ENCODE measurements around the gene KCNK2.

DNA sequence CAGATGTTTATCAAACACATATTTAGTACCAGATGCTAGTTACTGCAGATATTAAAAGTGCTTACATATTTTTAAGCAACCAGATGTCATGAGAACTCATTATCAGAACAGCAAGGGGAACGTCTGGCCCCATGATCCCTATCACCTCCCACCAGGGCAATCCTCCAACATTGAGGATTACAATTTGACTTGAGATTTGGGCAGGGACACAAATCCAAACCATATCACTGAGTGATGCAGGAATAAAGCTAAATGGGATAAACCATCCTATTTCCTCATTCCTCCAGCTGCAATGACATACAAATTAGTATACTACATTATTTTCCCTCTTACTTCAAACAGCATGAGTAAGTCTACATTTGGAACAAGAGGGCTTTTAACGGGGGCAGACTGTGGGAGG lies 3.1 kb upstream of the KCNK2 start:
- TF ChIP-seq FOXJ3 (CRISPR knock-in tag; IDR thresholded peaks at IDR 0.05), result no peak
- TF ChIP-seq, protein P1, sequence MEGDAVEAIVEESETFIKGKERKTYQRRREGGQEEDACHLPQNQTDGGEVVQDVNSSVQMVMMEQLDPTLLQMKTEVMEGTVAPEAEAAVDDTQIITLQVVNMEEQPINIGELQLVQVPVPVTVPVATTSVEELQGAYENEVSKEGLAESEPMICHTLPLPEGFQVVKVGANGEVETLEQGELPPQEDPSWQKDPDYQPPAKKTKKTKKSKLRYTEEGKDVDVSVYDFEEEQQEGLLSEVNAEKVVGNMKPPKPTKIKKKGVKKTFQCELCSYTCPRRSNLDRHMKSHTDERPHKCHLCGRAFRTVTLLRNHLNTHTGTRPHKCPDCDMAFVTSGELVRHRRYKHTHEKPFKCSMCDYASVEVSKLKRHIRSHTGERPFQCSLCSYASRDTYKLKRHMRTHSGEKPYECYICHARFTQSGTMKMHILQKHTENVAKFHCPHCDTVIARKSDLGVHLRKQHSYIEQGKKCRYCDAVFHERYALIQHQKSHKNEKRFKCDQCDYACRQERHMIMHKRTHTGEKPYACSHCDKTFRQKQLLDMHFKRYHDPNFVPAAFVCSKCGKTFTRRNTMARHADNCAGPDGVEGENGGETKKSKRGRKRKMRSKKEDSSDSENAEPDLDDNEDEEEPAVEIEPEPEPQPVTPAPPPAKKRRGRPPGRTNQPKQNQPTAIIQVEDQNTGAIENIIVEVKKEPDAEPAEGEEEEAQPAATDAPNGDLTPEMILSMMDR (IDR thresholded peaks at IDR 0.05), result no peak
- no peak for TF ChIP-seq NFIC (IDR thresholded peaks at IDR 0.05; ENCODE audit: borderline replicate concordance)
- no peak for TF ChIP-seq REST (IDR thresholded peaks at IDR 0.05; ENCODE audit: low read depth, low read length)
- no peak for TF ChIP-seq SIN3A (IDR thresholded peaks at IDR 0.05; ENCODE audit: borderline replicate concordance, low read depth, low read length)
- TF ChIP-seq JUND (IDR thresholded peaks at IDR 0.05), result no peak
- TF ChIP-seq ELF1 (IDR thresholded peaks at IDR 0.05), result no peak
- no peak for TF ChIP-seq MXI1 (IDR thresholded peaks at IDR 0.05; ENCODE audit: low read depth, low read length)
- no peak for TF ChIP-seq EP300 (IDR thresholded peaks at IDR 0.05; ENCODE audit: borderline replicate concordance in 1 of 2, low read depth in 1 of 2, low read length in 1 of 2)
- TF ChIP-seq POLR2AphosphoS5 (IDR thresholded peaks at IDR 0.05; ENCODE audit: low read depth, low read length), result no peak
- no peak for TF ChIP-seq MAX (IDR thresholded peaks at IDR 0.05; ENCODE audit: low read depth)
- TF ChIP-seq FOXM1 (IDR thresholded peaks at IDR 0.05; ENCODE audit: low read depth), result no peak
- no peak for TF ChIP-seq GABPA (IDR thresholded peaks at IDR 0.05; ENCODE audit: low read depth)
- no peak for TF ChIP-seq YY1 (IDR thresholded peaks at IDR 0.05; ENCODE audit: low read depth)
